Trophoblast cell (in vitro differentiated cells and primary cell): ENCODE results near the gene SEZ6L.

ENCODE experiments used
- DNase-seq, 2 donors: peaks; one replicate each; pipeline ENCODE4 v3.0.0-alpha.2; 2016
- H2AFZ ChIP-seq: 2 replicates; pipeline ENCODE4 v1.6.1; 2013; ENCODE audit warnings: low read length, moderate library complexity, mild to moderate bottlenecking; ENCODE audit not compliant: insufficient read depth, poor library complexity
- H2AK5ac ChIP-seq: 2 replicates; pipeline ENCODE4 v1.6.1; 2013; ENCODE audit warnings: mild to moderate bottlenecking, low read length
- H2BK120ac ChIP-seq: 2 replicates; pipeline ENCODE4 v1.6.1; 2013; ENCODE audit warnings: low read length, mild to moderate bottlenecking, moderate library complexity; ENCODE audit not compliant: insufficient read depth, poor library complexity
- H2BK12ac ChIP-seq: 2 replicates; pipeline ENCODE4 v1.6.1; 2013; ENCODE audit warnings: mild to moderate bottlenecking, low read length, moderate library complexity
- H2BK5ac ChIP-seq: 2 replicates; pipeline ENCODE4 v1.6.1; 2013; ENCODE audit warnings: low read length, low read depth, moderate library complexity, mild to moderate bottlenecking; ENCODE audit not compliant: poor library complexity
- H3K14ac ChIP-seq: 2 replicates; pipeline ENCODE4 v1.6.1; 2013; ENCODE audit warnings: mild to moderate bottlenecking, low read length
- H3K18ac ChIP-seq: 2 replicates; pipeline ENCODE4 v1.6.1; 2013; ENCODE audit warnings: mild to moderate bottlenecking, low read length
- H3K23ac ChIP-seq: 2 replicates; pipeline ENCODE4 v1.6.1; 2013; ENCODE audit warnings: low read length
- H3K27ac ChIP-seq: 2 replicates; pipeline ENCODE4 v1.5.1; 2013; ENCODE audit warnings: low read depth, mild to moderate bottlenecking, inconsistent platforms, low read length, moderate library complexity
- H3K27me3 ChIP-seq: 2 replicates; pipeline ENCODE4 v1.6.1; 2013; ENCODE audit warnings: inconsistent platforms, mild to moderate bottlenecking, low read length, moderate library complexity; ENCODE audit not compliant: insufficient read depth
- H3K36me3 ChIP-seq, 2 experiments: 1 replicate in 1 of 2; 2 replicates in 1 of 2; pipeline ENCODE4 v1.6.1; 2013; ENCODE audit warnings: low read length in 2 of 2, mild to moderate bottlenecking in 2 of 2, moderate library complexity in 1 of 2; ENCODE audit not compliant: insufficient read depth in 2 of 2, control insufficient read depth in 1 of 2
- H3K4ac ChIP-seq: 2 replicates; pipeline ENCODE4 v1.6.1; 2013; ENCODE audit warnings: low read depth, mild to moderate bottlenecking, low read length, moderate library complexity
- H3K4me1 ChIP-seq, 2 experiments: 1 replicate in 1 of 2; 2 replicates in 1 of 2; pipeline ENCODE4 v1.6.1; 2013; ENCODE audit warnings: low read length in 2 of 2, mild to moderate bottlenecking in 2 of 2, moderate library complexity in 1 of 2; ENCODE audit not compliant: insufficient read depth in 2 of 2, control insufficient read depth in 1 of 2
- H3K4me2 ChIP-seq: 2 replicates; pipeline ENCODE4 v1.6.1; 2013; ENCODE audit warnings: inconsistent platforms, mild to moderate bottlenecking, low read length, moderate library complexity
- H3K4me3 ChIP-seq: 2 replicates; pipeline ENCODE4 v1.5.1; 2013; ENCODE audit warnings: mild to moderate bottlenecking, low read depth, low read length, inconsistent platforms
- H3K79me1 ChIP-seq: one replicate; pipeline ENCODE4 v1.6.1; 2013; ENCODE audit warnings: low read length
- H3K79me2 ChIP-seq: 2 replicates; pipeline ENCODE4 v1.6.1; 2013; ENCODE audit warnings: low read length, mild to moderate bottlenecking; ENCODE audit not compliant: control insufficient read depth, insufficient read depth, poor library complexity
- H3K9ac ChIP-seq: 2 replicates; pipeline ENCODE4 v1.6.1; 2013; ENCODE audit warnings: mild to moderate bottlenecking, low read length
- H3K9me3 ChIP-seq: 2 replicates; pipeline ENCODE4 v1.6.1; 2013; ENCODE audit warnings: low read depth, mild to moderate bottlenecking, control low read depth, inconsistent platforms, low read length; ENCODE audit not compliant: insufficient read depth
- H4K12ac ChIP-seq: 2 replicates; pipeline ENCODE4 v1.6.1; 2013; ENCODE audit warnings: low read depth, mild to moderate bottlenecking, low read length, moderate library complexity
- H4K8ac ChIP-seq: 2 replicates; pipeline ENCODE4 v1.6.1; 2013; ENCODE audit warnings: low read depth, mild to moderate bottlenecking, low read length, moderate library complexity
- H4K91ac ChIP-seq: one replicate; pipeline ENCODE4 v1.6.1; 2013; ENCODE audit warnings: low read depth, mild to moderate bottlenecking, low read length, moderate library complexity
- WGBS: extraction: QIAGEN DNeasy Blood & Tissue Kit; methylation state at CpG from one replicate; pipeline ENCODE4 v1.1.7; 2013; ENCODE audit warnings: missing lambda C conversion rate; ENCODE audit not compliant: insufficient read length, insufficient coverage; ENCODE audit errors: extremely low coverage; 5-methylcytosine and 5-hydroxymethylcytosine counted together

SEZ6L gene

DNA sequence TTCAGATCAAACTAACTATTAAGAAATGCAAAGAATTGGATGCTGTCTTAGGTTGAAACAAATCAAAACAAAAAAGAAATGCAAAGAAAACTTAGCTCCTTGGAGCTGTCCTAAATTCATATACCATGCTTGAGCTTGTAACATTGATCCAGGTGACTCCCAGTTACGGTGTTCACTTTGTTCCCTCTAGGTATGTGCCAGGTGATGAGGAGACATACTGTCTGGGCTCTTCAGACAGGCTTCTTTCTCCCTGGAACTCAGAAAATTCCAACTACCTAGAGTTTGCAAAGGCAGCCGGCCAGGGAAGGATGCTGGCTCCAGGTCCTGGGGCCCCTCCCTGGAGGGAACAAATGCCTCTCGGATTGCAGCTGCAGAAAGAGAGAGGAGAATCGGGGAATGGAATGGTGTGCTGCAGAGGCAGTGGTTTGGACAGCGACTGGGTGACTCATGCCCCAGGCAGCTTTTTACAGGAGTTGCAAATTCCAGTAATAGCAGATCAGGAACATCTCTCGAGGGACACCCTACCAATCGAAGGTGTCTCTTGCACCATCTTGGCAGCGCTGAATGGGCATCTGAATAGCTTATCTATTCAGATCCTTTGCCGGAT lies 247.5 kb downstream of the SEZ6L start:
- Histone ChIP-seq H3K4me1 (peaks cover 19 to 22% of the 10 kb centered on the region in 2 experiments), H2AFZ (no peak overlapping the region), H3K79me1 (peaks cover 15% of the 10 kb centered on the region), H3K18ac (no peak overlapping the region), H3K36me3 (no peaks in the 10 kb centered on the region), H2AK5ac (no peak overlapping the region), H3K9me3 (no peaks in the 10 kb centered on the region), H3K27ac (peak overlapping the region; percentile 87), H3K79me2 (no peaks in the 10 kb centered on the region), H3K27me3 (no peaks in the 10 kb centered on the region), H4K8ac (no peak overlapping the region), H3K14ac (no peak overlapping the region), H2BK12ac (no peak overlapping the region), H2BK5ac (peak overlapping the region; percentile 63), H3K23ac (no peak overlapping the region), H3K4me2 (peak overlapping the region; percentile 44), H2BK120ac (no peak overlapping the region), H3K9ac (no peak overlapping the region), H3K4ac (no peak overlapping the region), H3K4me3 (no peak overlapping the region), H4K12ac (no peak overlapping the region), H4K91ac (peak overlapping the region; percentile 92)
- DNase-seq: peak; percentile 97 to 98
- no CpG with 5 or more reads among the region's 9 CpGs for WGBS

DNA sequence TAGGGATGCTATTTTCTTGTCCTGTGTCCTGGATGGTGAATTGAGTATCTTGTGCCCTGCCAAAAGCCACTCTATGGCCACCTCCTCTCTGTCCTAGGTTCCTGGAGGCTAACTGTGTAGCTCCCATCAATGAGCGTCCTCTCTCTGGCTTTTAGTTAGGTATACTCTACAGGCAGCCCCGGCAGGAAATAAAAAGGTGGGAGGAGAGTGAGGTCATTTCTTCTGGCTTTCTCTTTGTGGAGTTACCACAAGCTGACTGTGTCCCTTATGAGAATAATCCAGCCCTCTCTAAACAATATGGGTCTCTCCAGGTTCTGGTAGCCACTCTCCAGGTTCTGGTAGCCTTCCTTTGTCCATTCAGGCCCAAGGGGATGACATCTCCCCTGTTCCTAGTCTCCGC lies 248.1 kb downstream of the SEZ6L start:
- no CpG with 5 or more reads among the region's 3 CpGs for WGBS
- no peak overlapping the region for H2AFZ ChIP-seq
- no peaks in the 10 kb centered on the region for H3K9me3 ChIP-seq
- peak overlapping the region; percentile 39 for H4K8ac ChIP-seq
- no peak overlapping the region for H3K23ac ChIP-seq
- H3K36me3 ChIP-seq: no peaks in the 10 kb centered on the region
- peak overlapping the region; percentile 44 for H3K4me2 ChIP-seq
- no peak overlapping the region for H3K9ac ChIP-seq
- H4K91ac ChIP-seq: peak overlapping the region; percentile 92
- peak overlapping the region; percentile 55 for H2AK5ac ChIP-seq
- H3K4ac ChIP-seq: peak overlapping the region; percentile 26
- H3K18ac ChIP-seq: peak overlapping the region; percentile 48
- H3K79me2 ChIP-seq: no peaks in the 10 kb centered on the region
- peaks cover 15% of the 10 kb centered on the region for H3K79me1 ChIP-seq
- H3K4me3 ChIP-seq: no peak overlapping the region
- H2BK12ac ChIP-seq: peak overlapping the region; percentile 68
- no peak for DNase-seq
- peak overlapping the region; percentile 87 for H3K27ac ChIP-seq
- peak overlapping the region; percentile 75 for H2BK120ac ChIP-seq
- peak overlapping the region; percentile 63 for H2BK5ac ChIP-seq
- H3K14ac ChIP-seq: peak overlapping the region; percentile 36
- H3K4me1 ChIP-seq: peaks cover 19 to 22% of the 10 kb centered on the region in 2 experiments
- H4K12ac ChIP-seq: no peak overlapping the region
- no peaks in the 10 kb centered on the region for H3K27me3 ChIP-seq

DNA sequence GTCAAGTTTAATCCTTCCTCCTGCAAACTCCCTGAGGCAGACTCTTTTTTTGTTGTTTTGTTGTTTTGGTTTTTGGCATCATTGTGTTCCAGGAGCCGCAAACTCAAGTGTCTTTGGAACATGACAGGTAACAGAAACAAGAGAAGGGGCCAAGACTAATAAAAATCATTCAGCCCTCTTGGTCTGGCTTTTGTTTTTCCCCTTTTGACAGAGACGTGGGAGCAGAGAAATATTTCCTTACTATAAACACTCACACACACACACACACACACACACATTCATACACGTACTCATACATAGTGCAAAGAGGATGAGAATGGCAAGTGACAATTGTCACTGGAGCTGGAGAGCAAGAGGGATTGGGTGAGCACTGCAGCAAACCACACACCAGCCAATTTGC lies 249.4 kb downstream of the SEZ6L start:
- Histone ChIP-seq H3K23ac (no peak overlapping the region), H3K9ac (no peak overlapping the region), H3K4ac (no peak overlapping the region), H2BK12ac (no peak overlapping the region), H3K18ac (no peak overlapping the region), H3K27ac (peak overlapping the region; percentile 87), H3K4me3 (no peak overlapping the region), H2AK5ac (no peak overlapping the region), H3K79me2 (no peaks in the 10 kb centered on the region), H3K9me3 (no peaks in the 10 kb centered on the region), H3K14ac (no peak overlapping the region), H3K4me2 (no peak overlapping the region), H3K79me1 (peaks cover 15% of the 10 kb centered on the region), H3K27me3 (no peaks in the 10 kb centered on the region), H2BK120ac (no peak overlapping the region), H4K12ac (no peak overlapping the region), H4K91ac (no peak overlapping the region), H3K36me3 (no peaks in the 10 kb centered on the region), H4K8ac (no peak overlapping the region), H2BK5ac (peak overlapping the region; percentile 18), H2AFZ (no peak overlapping the region), H3K4me1 (peaks cover 19 to 22% of the 10 kb centered on the region in 2 experiments)
- no CpG with 5 or more reads among the region's 3 CpGs for WGBS
- DNase-seq: no peak

DNA sequence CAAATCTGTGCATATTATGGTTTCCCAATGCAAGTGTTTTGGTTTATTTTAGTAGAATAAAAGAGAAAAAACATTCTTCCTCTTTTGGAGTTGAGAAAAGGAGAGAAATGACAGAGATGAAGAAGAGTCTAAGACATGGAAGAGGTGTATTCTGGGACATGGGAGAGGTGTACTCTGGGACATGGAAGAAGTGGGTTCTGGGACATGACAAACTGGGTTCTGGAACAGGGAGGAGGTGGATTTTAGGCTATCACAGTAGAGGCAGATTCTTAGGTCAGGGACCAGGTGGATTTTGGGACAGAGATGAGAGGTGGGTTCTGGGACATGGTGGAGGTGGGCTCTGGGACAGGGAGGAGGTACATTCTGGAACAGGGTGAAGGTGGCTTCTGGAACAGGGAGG lies 257.7 kb downstream of the SEZ6L start:
- Histone ChIP-seq H2AK5ac (no peak overlapping the region), H3K27me3 (no peaks in the 10 kb centered on the region), H3K79me1 (peaks cover 7% of the 10 kb centered on the region), H3K79me2 (peaks cover 2% of the 10 kb centered on the region), H3K4me1 (peaks cover 9 to 17% of the 10 kb centered on the region in 2 experiments), H3K36me3 (no peaks in the 10 kb centered on the region), H2BK5ac (no peak overlapping the region), H4K91ac (no peak overlapping the region), H3K4me3 (no peak overlapping the region), H2BK12ac (no peak overlapping the region), H3K4ac (no peak overlapping the region), H3K23ac (no peak overlapping the region), H2BK120ac (no peak overlapping the region), H3K9me3 (no peaks in the 10 kb centered on the region), H3K18ac (no peak overlapping the region), H3K9ac (no peak overlapping the region), H3K27ac (no peak overlapping the region), H4K8ac (no peak overlapping the region), H3K4me2 (no peak overlapping the region), H2AFZ (no peak overlapping the region), H4K12ac (no peak overlapping the region), H3K14ac (no peak overlapping the region)
- DNase-seq: no peak
